Stomach (tissue), 4 donors: ENCODE data around the gene VOPP1.

Experiments
- EP300 ChIP-seq: sonication (generic); formaldehyde crosslinking; IDR thresholded peaks from one replicate; pipeline ENCODE4 v1.6.1; 2017; ENCODE audit warnings: antibody characterized with exemption
- POLR2A ChIP-seq, 4 donors: fragments of 450-650 bp; IDR thresholded peaks; one replicate each; pipeline ENCODE4 v1.6.1; 2016; ENCODE audit warnings: antibody characterized with exemption in 4 of 4, control low read depth in 2 of 4, mild to moderate bottlenecking in 1 of 4, moderate library complexity in 1 of 4
- POLR2AphosphoS5 ChIP-seq, 3 donors: sonication (generic); formaldehyde crosslinking; IDR thresholded peaks; one replicate each; pipeline ENCODE4 v1.6.1; 2016; ENCODE audit warnings: antibody characterized with exemption in 3 of 3
- TF ChIP-seq, protein P1 (sequence below), 7 experiments: fragments of 450-650 bp in 4 of 7; fragments of 200-600 bp in 3 of 7; sonication (generic) in 3 of 7; IDR thresholded peaks; one replicate each; pipeline ENCODE4 v1.5.1; 2016 to 2019; ENCODE audit warnings: antibody characterized with exemption in 7 of 7, control low read depth in 2 of 7, mild to moderate bottlenecking in 1 of 7

GRCh38 chr7:55465691-55466090, 106.6 kb downstream of the VOPP1 start:
- TF ChIP-seq, protein P1, sequence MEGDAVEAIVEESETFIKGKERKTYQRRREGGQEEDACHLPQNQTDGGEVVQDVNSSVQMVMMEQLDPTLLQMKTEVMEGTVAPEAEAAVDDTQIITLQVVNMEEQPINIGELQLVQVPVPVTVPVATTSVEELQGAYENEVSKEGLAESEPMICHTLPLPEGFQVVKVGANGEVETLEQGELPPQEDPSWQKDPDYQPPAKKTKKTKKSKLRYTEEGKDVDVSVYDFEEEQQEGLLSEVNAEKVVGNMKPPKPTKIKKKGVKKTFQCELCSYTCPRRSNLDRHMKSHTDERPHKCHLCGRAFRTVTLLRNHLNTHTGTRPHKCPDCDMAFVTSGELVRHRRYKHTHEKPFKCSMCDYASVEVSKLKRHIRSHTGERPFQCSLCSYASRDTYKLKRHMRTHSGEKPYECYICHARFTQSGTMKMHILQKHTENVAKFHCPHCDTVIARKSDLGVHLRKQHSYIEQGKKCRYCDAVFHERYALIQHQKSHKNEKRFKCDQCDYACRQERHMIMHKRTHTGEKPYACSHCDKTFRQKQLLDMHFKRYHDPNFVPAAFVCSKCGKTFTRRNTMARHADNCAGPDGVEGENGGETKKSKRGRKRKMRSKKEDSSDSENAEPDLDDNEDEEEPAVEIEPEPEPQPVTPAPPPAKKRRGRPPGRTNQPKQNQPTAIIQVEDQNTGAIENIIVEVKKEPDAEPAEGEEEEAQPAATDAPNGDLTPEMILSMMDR (IDR thresholded peaks at IDR 0.05) = no peak
- no peak for TF ChIP-seq EP300
- no peak for TF ChIP-seq POLR2A (IDR thresholded peaks at IDR 0.05)
- TF ChIP-seq POLR2AphosphoS5 (IDR thresholded peaks at IDR 0.05) = no peak
